ENCODE data around the gene KCTD21. TPM values are rescaled to one million over a fixed set of nuclear protein-coding genes. Genes with fewer than 3 reads are reported as not detected.

Gene KCTD21
- polyA plus RNA-seq, 4 donors = 4.1 to 6.5 (median 5.6) TPM

DNA sequence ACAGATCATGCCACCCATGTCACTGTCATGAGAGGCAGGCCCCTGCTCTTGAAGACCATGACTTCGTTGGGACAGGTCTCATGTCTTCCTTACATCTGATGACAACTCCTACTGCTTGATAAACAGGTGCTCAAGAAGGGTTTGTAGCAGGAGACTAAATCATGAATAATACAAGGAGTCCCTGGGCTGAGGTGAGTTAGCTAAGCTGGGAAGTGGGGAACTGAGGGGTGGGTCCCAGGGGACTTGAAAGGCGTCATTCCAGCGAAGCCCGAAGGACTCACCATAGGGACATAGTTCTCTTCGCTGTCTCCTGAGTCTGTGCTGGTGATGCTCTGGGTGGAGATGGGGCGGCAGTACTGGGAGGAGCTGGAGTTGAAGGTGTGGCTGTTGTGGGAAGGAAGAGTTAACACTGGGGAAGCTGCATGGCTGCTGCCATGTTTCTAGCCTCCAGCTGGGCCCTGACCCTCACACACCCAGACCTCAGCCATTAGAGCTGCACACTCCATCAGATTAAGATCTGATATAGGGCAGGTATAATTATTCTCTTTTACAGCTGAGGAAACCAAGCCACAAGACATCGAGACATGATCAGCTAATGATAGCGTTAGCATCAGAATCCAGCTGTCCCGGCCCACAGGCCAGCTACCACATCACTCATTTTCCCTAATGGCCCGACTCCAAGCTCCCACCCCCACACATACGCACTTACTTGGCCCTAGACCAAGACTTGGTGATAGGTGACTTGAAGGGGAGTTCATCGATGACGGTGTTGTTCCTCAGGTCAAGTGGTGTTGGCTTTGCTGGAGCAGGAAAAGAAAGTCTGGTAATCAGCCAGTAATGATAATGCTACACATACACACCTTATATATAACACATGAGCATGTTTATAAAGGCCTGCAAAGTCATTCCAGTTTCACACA, 33.2 kb upstream of the KCTD21 start:
- no peak for FAIRE-seq
- Histone ChIP-seq H3K36me3 (ENCODE audit: control insufficient read depth in 3 of 3, insufficient read depth in 2 of 3, low read depth in 1 of 3, low read length in 3 of 3) (peaks cover 3 to 75% (median 24%) of the 10 kb centered on the region in 3 donors), H3K27ac (ENCODE audit: low read depth in 1 of 3, low read length in 2 of 3) (no peak overlapping the region), H3K4me3 (ENCODE audit: low read depth in 1 of 3, low read length in 3 of 3) (no peak overlapping the region), H3K9me3 (ENCODE audit: control insufficient read depth in 2 of 2, insufficient read depth in 1 of 2, low read depth in 1 of 2, low read length in 1 of 2) (no peaks in the 10 kb centered on the region), H3K27me3 (ENCODE audit: control insufficient read depth in 3 of 3, insufficient read depth in 3 of 3, low read length in 3 of 3) (no peaks in the 10 kb centered on the region), H3K4me1 (ENCODE audit: control insufficient read depth in 3 of 3, insufficient read depth in 2 of 3, low read depth in 1 of 3, low read length in 2 of 3) (no peaks in the 10 kb centered on the region)
- no peak for DNase-seq
- 86 to 91% (median 88%) methylated on average over 13 of the region's 13 CpGs for WGBS, 3 donors

DNA sequence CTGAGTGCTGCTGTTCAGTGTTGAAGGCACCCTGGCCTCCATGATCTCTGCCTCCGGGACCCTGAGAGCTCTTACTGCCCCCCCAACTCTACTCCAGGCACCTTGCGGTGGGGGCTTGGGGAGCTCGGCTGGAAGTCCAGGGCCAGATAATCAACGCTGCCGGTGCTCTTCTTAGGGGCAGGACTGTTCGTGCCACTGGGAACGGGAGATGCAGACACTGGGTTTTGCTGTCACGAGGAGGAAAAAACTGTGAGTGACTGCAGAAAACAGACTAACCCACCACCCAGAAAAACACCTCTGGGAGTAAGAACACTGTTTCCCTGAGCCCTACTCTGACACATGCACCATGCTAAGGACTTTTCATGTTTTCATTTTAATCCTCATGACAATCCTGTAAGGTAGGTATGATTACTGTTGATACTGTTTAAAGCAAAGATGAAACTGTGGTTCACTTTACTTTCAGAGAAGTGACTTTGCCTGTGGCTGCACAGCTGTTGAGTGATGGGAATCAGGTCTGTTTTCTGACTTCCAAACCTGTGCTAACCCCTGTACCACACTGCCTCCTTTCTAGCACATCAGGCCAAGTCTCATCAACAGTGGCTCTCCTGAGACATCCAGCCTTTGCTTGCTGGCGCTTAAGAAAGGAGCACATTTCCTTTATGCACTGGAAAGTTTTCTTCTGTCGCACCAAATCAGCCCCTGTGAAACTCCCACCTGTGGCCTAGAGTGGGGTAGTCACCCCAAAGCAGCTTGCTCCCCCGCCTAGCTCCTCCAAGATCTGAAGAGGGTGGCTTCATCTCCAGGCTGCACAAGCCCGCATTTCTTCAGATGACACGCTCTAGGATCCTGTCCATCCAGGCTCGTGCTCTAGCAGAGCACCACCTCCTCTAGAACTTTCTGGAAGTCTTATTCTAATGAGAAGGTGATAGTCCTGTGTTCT, 32.1 kb upstream of the KCTD21 start:
- no peak for DNase-seq
- H3K9me3 ChIP-seq (ENCODE audit: control insufficient read depth in 2 of 2, insufficient read depth in 1 of 2, low read depth in 1 of 2, low read length in 1 of 2) = no peaks in the 10 kb centered on the region
- H3K27me3 ChIP-seq (ENCODE audit: control insufficient read depth in 3 of 3, insufficient read depth in 3 of 3, low read length in 3 of 3) = no peaks in the 10 kb centered on the region
- H3K36me3 ChIP-seq (ENCODE audit: control insufficient read depth in 3 of 3, insufficient read depth in 2 of 3, low read depth in 1 of 3, low read length in 3 of 3) = peaks cover 4 to 81% (median 27%) of the 10 kb centered on the region in 3 donors
- no peak for FAIRE-seq
- no peaks in the 10 kb centered on the region for H3K4me1 ChIP-seq (ENCODE audit: control insufficient read depth in 3 of 3, insufficient read depth in 2 of 3, low read depth in 1 of 3, low read length in 2 of 3)
- H3K27ac ChIP-seq (ENCODE audit: low read depth in 1 of 3, low read length in 2 of 3) = no peak overlapping the region
- WGBS, 3 donors = 93% methylated on average over 14 of the region's 14 CpGs
- H3K4me3 ChIP-seq (ENCODE audit: low read depth in 1 of 3, low read length in 3 of 3) = no peak overlapping the region

DNA sequence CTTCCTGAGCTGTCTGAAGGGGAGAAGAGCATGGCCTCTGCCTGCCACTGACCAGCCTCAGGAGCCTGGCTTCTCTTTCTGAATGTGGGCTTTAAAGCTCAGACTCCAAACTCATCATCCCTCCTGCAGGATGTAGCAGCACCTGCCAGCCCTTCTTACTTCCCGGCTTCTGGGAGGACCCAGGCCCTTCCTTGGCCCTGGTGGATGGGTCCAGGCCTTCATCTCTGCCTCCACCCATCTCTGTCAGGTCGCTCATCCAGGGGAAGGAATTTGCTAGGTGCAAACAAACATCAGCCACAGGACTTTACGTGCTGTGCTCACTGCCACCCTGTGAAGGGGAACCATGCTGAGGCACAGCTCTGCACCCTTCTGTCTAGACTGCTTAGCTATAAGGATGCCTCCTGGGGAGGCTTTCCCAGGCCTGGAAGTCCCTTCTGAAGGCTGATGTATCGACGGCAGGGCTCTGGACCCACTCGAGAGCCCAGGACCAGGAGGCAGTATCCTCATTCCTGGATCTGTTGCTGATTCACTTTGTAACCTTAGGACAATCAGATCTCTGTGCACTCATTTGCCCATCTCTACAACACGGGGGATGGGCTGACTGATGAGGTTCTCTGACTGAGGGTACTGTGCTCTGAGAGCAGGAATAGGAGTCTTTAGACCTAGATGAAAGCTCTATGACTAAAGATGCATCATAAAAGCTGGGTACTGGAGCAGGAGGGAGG, 31.2 kb upstream of the KCTD21 start:
- Histone ChIP-seq H3K4me3 (ENCODE audit: low read depth in 1 of 3, low read length in 3 of 3) (no peak overlapping the region), H3K36me3 (ENCODE audit: control insufficient read depth in 3 of 3, insufficient read depth in 2 of 3, low read depth in 1 of 3, low read length in 3 of 3) (peaks cover 5 to 78% (median 26%) of the 10 kb centered on the region in 3 donors), H3K9me3 (ENCODE audit: control insufficient read depth in 2 of 2, insufficient read depth in 1 of 2, low read depth in 1 of 2, low read length in 1 of 2) (no peaks in the 10 kb centered on the region), H3K4me1 (ENCODE audit: control insufficient read depth in 3 of 3, insufficient read depth in 2 of 3, low read depth in 1 of 3, low read length in 2 of 3) (no peaks in the 10 kb centered on the region), H3K27ac (ENCODE audit: low read depth in 1 of 3, low read length in 2 of 3) (no peak overlapping the region), H3K27me3 (ENCODE audit: control insufficient read depth in 3 of 3, insufficient read depth in 3 of 3, low read length in 3 of 3) (no peaks in the 10 kb centered on the region)
- WGBS, 3 donors = 91 to 92% (median 92%) methylated on average over 7 of the region's 7 CpGs
- no peak for DNase-seq
- no peak for FAIRE-seq

DNA sequence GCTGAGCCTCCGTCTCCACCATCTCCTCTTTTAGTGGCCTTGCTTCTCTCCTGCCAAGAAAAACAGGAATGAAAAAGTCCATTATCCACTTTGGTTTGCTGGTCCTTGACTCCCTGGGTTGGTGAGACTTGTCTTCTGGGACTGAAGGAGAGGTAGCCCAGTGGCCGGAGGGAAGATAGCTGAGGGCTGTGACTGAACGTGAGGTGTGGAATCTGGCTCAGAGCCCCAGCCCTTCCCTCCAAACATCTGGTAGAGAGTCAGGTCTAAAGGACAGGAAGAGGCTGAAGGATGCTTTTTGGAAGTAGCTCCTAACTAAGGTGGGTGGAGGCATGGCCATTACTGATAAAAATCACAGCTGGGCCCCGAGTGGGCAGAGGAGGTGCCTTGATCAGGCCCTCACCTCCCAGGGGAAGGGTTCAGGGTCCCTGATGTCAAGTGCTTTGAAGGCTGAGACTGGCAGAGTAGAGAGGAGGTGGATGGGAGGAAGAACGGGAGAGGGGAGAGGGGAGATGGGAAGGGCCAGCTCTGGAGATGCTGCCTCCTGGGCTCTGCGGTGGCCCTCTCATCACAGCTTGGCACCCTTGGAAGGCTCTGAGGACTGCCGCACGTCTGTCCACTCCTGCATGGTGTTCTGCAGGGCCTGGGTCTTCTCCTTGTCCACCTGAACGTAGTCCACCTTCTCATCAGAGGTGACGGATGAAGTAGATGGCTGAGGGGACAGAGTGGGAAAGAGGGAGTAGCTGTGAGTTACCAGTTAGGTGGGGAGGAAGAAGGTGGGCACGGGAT, 30.5 kb upstream of the KCTD21 start:
- Histone ChIP-seq H3K36me3 (ENCODE audit: control insufficient read depth in 3 of 3, insufficient read depth in 2 of 3, low read depth in 1 of 3, low read length in 3 of 3) (peaks cover 5 to 71% (median 24%) of the 10 kb centered on the region in 3 donors), H3K4me3 (ENCODE audit: low read depth in 1 of 3, low read length in 3 of 3) (no peak overlapping the region), H3K4me1 (ENCODE audit: control insufficient read depth in 3 of 3, insufficient read depth in 2 of 3, low read depth in 1 of 3, low read length in 2 of 3) (no peaks in the 10 kb centered on the region), H3K27me3 (ENCODE audit: control insufficient read depth in 3 of 3, insufficient read depth in 3 of 3, low read length in 3 of 3) (no peaks in the 10 kb centered on the region), H3K9me3 (ENCODE audit: control insufficient read depth in 2 of 2, insufficient read depth in 1 of 2, low read depth in 1 of 2, low read length in 1 of 2) (no peaks in the 10 kb centered on the region), H3K27ac (ENCODE audit: low read depth in 1 of 3, low read length in 2 of 3) (no peak overlapping the region)
- FAIRE-seq (no peak), DNase-seq (no peak)
- 88 to 92% (median 89%) methylated on average over 11 of the region's 11 CpGs for WGBS, 3 donors

DNA sequence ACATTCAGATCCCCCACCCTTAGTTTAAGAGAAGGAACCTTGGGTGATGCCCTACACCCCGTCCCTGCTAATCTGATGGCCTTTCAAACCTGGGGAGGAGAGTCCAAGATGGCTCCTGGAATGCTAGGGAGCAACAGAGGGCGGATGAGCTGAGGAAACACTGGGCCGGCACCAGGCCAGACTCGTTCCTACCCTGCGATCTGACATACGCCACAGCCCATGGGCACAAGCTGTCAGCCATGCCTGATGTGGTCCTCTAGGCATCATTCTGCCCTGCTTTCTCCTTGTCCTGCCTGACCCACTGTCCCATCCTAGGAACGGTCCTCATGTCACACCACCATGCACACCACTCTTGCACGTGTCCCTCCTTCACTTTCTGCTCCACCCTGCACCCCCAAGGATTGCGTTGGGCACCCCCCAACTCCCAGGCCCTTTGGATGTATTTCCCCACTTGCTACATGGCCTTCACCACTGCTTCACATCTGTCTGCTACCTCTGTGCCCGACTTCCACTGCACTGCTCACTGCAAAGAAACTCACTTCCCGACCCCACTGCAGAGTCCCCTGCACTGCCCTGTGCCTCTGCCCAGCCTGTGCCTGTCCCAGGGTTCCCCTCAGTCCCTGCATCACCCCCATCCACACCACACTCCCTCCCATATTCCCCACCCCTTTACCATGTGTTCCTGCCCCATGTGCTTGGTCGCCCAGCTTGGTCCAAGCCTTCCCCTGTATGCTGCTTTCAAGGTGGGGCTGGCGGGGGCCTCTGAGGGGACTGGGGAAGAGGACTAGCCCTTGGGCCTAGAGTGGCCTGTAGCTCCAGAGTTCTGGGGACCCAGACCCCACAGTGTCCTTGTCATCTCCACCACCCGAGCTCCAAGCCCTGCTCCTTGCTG, 29.5 kb upstream of the KCTD21 start:
- H3K4me1 ChIP-seq (ENCODE audit: control insufficient read depth in 3 of 3, insufficient read depth in 2 of 3, low read depth in 1 of 3, low read length in 2 of 3) = no peaks in the 10 kb centered on the region
- H3K36me3 ChIP-seq (ENCODE audit: control insufficient read depth in 3 of 3, insufficient read depth in 2 of 3, low read depth in 1 of 3, low read length in 3 of 3) = peaks cover 5 to 73% (median 23%) of the 10 kb centered on the region in 3 donors
- FAIRE-seq = no peak
- 94 to 97% (median 95%) methylated on average over 14 of the region's 14 CpGs for WGBS, 3 donors
- no peaks in the 10 kb centered on the region for H3K27me3 ChIP-seq (ENCODE audit: control insufficient read depth in 3 of 3, insufficient read depth in 3 of 3, low read length in 3 of 3)
- H3K9me3 ChIP-seq (ENCODE audit: control insufficient read depth in 2 of 2, insufficient read depth in 1 of 2, low read depth in 1 of 2, low read length in 1 of 2) = no peaks in the 10 kb centered on the region
- no peak overlapping the region for H3K27ac ChIP-seq (ENCODE audit: low read depth in 1 of 3, low read length in 2 of 3)
- no peak for DNase-seq
- H3K4me3 ChIP-seq (ENCODE audit: low read depth in 1 of 3, low read length in 3 of 3) = no peak overlapping the region

DNA sequence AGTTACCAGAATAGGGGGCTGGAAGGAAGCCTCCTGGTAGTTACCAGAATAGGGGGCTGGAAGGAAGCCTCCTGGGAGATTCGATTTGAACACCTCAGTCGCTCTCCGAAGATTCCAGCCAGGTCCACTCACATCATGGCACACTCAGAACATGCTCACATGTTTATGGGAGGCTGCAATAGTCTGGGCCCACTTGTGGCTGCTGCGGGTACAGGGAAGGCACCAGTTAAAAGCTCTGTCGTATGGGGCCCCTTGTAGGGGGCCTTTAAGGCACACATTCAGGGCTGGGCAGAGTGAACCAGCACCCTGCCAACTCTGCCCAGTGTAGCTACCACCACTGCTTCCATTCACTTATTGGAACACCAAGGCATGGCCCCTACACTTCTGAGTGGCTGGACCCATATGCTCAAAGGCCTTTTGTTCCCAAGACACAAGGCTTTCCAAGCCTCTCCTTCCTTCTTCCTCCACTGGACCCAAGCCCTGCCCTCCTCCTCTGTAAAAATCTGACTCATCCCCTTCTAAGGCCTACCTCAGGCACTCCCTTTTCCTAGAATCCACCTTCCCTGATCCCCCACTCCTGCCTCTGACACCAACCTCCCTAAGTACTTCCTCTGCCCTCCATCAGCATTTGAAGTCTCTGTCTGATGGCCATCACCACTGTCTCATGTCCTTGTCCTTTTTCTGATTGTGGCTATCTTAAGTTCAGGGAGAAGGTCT, 28.3 kb upstream of the KCTD21 start:
- Histone ChIP-seq H3K4me1 (ENCODE audit: control insufficient read depth in 3 of 3, insufficient read depth in 2 of 3, low read depth in 1 of 3, low read length in 2 of 3) (no peaks in the 10 kb centered on the region), H3K4me3 (ENCODE audit: low read depth in 1 of 3, low read length in 3 of 3) (no peak overlapping the region), H3K9me3 (ENCODE audit: control insufficient read depth in 2 of 2, insufficient read depth in 1 of 2, low read depth in 1 of 2, low read length in 1 of 2) (no peaks in the 10 kb centered on the region), H3K27me3 (ENCODE audit: control insufficient read depth in 3 of 3, insufficient read depth in 3 of 3, low read length in 3 of 3) (no peaks in the 10 kb centered on the region), H3K36me3 (ENCODE audit: control insufficient read depth in 3 of 3, insufficient read depth in 2 of 3, low read depth in 1 of 3, low read length in 3 of 3) (peaks cover 5 to 69% (median 21%) of the 10 kb centered on the region in 3 donors), H3K27ac (ENCODE audit: low read depth in 1 of 3, low read length in 2 of 3) (no peak overlapping the region)
- WGBS, 3 donors = 90 to 99% (median 96%) methylated on average over 5 of the region's 5 CpGs
- DNase-seq = no peak
- FAIRE-seq = no peak

DNA sequence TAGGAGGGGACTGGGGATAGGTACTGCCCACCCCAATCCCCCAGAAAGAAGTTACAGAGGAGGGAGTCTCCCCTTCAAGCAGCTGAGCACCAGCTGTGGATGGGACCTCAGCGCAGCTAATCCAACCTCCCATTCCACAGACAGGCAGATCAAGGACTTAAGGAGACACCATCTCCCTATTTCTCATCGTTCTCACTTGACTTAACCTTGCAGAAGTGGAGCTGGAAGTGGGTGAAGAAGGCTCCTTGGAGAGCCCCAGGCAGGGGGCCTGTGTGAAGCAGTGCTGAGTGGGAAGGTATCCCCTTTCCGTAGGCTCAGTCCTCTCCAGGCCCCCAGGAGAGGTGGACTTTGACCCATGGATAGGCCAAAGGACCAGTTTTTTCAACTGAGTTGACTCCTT, 27.6 kb upstream of the KCTD21 start:
- no peaks in the 10 kb centered on the region for H3K27me3 ChIP-seq (ENCODE audit: control insufficient read depth in 3 of 3, insufficient read depth in 3 of 3, low read length in 3 of 3)
- peaks cover 5 to 62% (median 16%) of the 10 kb centered on the region in 3 donors for H3K36me3 ChIP-seq (ENCODE audit: control insufficient read depth in 3 of 3, insufficient read depth in 2 of 3, low read depth in 1 of 3, low read length in 3 of 3)
- H3K9me3 ChIP-seq (ENCODE audit: control insufficient read depth in 2 of 2, insufficient read depth in 1 of 2, low read depth in 1 of 2, low read length in 1 of 2) = no peaks in the 10 kb centered on the region
- 83 to 97% (median 87%) methylated on average over 3 of the region's 3 CpGs for WGBS, 3 donors
- FAIRE-seq = no peak
- DNase-seq = no peak
- H3K4me1 ChIP-seq (ENCODE audit: control insufficient read depth in 3 of 3, insufficient read depth in 2 of 3, low read depth in 1 of 3, low read length in 2 of 3) = no peaks in the 10 kb centered on the region
- H3K27ac ChIP-seq (ENCODE audit: low read depth in 1 of 3, low read length in 2 of 3) = no peak overlapping the region
- H3K4me3 ChIP-seq (ENCODE audit: low read depth in 1 of 3, low read length in 3 of 3) = no peak overlapping the region

All from small intestine (tissue), 7 donors.